ENCODE data around the gene CCDC106. TPM values are rescaled to one million over a fixed set of nuclear protein-coding genes. Genes with fewer than 3 reads are reported as not detected.

CCDC106 gene
- total RNA-seq, 4 donors from 2014 or later = 3.7 to 15.1 (median 8.4) TPM

DNA sequence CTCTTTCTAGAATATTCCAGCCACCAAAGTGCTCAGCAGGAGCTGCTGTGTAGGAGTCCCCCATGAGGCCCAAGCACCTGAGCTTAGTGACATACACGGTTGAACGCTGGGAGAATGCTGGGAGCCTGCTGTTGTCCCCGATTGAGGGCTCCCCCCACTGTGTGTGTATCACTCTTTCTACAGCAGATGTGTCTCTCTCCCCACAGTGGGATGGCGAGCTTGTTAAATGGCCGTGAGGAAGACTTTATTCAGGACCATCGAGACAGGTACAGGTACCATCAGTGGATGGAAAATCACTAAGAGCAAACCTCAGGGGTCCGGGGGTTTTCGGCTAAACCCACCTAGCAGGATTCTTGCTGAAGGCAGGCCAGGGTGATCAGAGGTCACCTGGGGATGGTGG, 49.7 kb downstream of the CCDC106 start:
- intact Hi-C loops (cut with DNase I; ENCODE audit: low total_unique reads) (no loop called here), in situ Hi-C loops (cut with MboI; ENCODE audit: low pct_ligation_motif_present in 1 of 4, low pct_unique_long_range_greater_than_20kb in 1 of 4, low sequenced_read_pairs in 3 of 4) (no loop called here)
- H3K9me3 ChIP-seq = no peaks in the 10 kb centered on the region
- no peak for TF ChIP-seq POLR2A (IDR thresholded peaks at IDR 0.05)
- no peak for TF ChIP-seq EP300 (IDR thresholded peaks at IDR 0.05; ENCODE audit: low read depth)
- TF ChIP-seq, protein P1, sequence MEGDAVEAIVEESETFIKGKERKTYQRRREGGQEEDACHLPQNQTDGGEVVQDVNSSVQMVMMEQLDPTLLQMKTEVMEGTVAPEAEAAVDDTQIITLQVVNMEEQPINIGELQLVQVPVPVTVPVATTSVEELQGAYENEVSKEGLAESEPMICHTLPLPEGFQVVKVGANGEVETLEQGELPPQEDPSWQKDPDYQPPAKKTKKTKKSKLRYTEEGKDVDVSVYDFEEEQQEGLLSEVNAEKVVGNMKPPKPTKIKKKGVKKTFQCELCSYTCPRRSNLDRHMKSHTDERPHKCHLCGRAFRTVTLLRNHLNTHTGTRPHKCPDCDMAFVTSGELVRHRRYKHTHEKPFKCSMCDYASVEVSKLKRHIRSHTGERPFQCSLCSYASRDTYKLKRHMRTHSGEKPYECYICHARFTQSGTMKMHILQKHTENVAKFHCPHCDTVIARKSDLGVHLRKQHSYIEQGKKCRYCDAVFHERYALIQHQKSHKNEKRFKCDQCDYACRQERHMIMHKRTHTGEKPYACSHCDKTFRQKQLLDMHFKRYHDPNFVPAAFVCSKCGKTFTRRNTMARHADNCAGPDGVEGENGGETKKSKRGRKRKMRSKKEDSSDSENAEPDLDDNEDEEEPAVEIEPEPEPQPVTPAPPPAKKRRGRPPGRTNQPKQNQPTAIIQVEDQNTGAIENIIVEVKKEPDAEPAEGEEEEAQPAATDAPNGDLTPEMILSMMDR (IDR thresholded peaks at IDR 0.05) = no peak
- TF ChIP-seq POLR2AphosphoS5 (IDR thresholded peaks at IDR 0.05) = no peak
- H3K27me3 ChIP-seq = no peaks in the 10 kb centered on the region
- H3K4me3 ChIP-seq = no peak overlapping the region
- DNase-seq = no peak
- H3K4me1 ChIP-seq = peaks cover 0 to 12% (median 5%) of the 10 kb centered on the region in 4 donors
- H3K36me3 ChIP-seq = peaks cover 0 to 21% (median 5%) of the 10 kb centered on the region in 4 donors
- 88% methylated on average over 8 of the region's 8 CpGs; no CpG with 5 or more reads in 1 of the 2 donors for WGBS, 2 donors (ENCODE audit: low coverage in 1 of 2)
- no peak overlapping the region for H3K27ac ChIP-seq

DNA sequence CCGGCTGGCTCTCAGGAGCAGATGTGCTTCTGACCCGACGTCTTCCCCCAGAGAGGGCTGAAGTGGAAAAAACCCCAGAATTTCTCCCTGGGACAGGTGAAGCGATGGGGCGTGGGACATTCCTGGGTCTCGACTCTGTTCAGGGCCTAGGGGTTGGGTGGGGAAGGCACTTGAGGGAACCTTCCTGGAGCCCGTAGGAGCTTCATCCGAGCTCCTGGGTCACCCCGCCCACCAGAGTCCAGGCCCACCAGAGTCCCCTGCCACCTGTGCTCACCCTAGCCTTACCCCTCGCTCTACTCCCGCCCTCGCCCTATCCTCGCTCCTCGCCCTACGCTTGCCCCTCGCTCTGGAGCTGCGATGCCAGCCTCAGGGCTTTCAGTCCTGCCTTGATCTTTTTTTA, 50.2 kb downstream of the CCDC106 start:
- in situ Hi-C loops (cut with MboI; ENCODE audit: low pct_ligation_motif_present in 1 of 4, low pct_unique_long_range_greater_than_20kb in 1 of 4, low sequenced_read_pairs in 3 of 4) = no loop called here
- intact Hi-C loops (cut with DNase I; ENCODE audit: low total_unique reads) = no loop called here
- Histone ChIP-seq H3K4me3 (no peak overlapping the region), H3K36me3 (peaks cover 0 to 16% (median 5%) of the 10 kb centered on the region in 4 donors), H3K4me1 (peaks cover 0 to 14% (median 5%) of the 10 kb centered on the region in 4 donors), H3K9me3 (no peaks in the 10 kb centered on the region), H3K27me3 (no peaks in the 10 kb centered on the region), H3K27ac (no peak overlapping the region)
- 90 to 93% methylated on average over 9 to 17 of the region's 17 CpGs for WGBS, 2 donors (ENCODE audit: low coverage in 1 of 2)
- no peak for TF ChIP-seq POLR2AphosphoS5 (IDR thresholded peaks at IDR 0.05)
- no peak for TF ChIP-seq EP300 (IDR thresholded peaks at IDR 0.05; ENCODE audit: low read depth)
- no peak for TF ChIP-seq POLR2A (IDR thresholded peaks at IDR 0.05)
- TF ChIP-seq, protein P1 (IDR thresholded peaks at IDR 0.05) = no peak
- no peak for DNase-seq

DNA sequence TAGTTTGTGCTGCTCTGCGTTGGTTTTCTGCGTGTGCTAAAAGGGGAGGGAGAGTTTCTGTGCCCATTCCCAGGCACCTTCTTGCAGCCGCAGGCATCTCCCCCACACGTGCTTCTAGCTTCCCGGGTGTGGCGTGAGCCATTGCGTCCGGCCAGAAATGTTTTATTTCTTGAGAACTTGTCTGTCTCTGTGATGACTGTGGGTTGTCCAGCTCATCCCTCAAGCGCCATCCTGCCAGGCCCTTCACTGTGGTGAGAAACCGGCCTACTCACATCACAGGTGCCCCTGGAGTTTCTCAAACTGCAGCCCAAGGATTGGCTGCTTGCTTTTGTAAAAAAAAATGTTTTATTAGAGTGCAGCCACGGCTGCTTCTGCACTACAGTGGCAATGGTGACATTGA, 51.2 kb downstream of the CCDC106 start:
- Histone ChIP-seq H3K36me3 (peaks cover 0 to 11% (median 5%) of the 10 kb centered on the region in 4 donors), H3K9me3 (no peaks in the 10 kb centered on the region), H3K27me3 (no peaks in the 10 kb centered on the region), H3K4me3 (no peak overlapping the region), H3K27ac (no peak overlapping the region), H3K4me1 (peaks cover 0 to 22% (median 5%) of the 10 kb centered on the region in 4 donors)
- in situ Hi-C loops (cut with MboI; ENCODE audit: low pct_ligation_motif_present in 1 of 4, low pct_unique_long_range_greater_than_20kb in 1 of 4, low sequenced_read_pairs in 3 of 4) = no loop called here
- intact Hi-C loops (cut with DNase I; ENCODE audit: low total_unique reads) = no loop called here
- WGBS, 2 donors (ENCODE audit: low coverage in 1 of 2) = 87% methylated on average over 6 to 11 of the region's 11 CpGs
- TF ChIP-seq POLR2AphosphoS5 (IDR thresholded peaks at IDR 0.05) (no peak), EP300 (IDR thresholded peaks at IDR 0.05; ENCODE audit: low read depth) (no peak), POLR2A (IDR thresholded peaks at IDR 0.05) (no peak)
- TF ChIP-seq, protein P1 (IDR thresholded peaks at IDR 0.05) = no peak
- DNase-seq = no peak

DNA sequence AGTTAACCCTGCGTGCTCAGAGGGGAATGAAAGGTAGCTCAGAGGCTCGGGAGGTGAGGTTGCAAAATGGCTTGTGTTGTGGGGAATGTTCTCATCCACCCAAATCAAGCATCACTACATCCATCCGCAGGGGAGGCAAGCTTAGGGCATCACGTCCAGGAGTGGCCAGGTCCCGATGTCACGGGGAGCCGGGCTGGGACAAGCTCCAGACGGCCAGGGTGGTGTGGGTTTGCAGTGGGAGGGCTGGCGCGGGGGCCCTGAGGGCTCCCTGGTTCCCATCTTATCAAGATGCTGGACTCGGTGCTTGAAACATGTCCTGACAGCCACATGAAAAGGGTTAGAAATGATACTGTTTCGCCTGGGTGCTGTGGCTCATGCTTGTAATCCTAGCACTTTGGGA, 52.8 kb downstream of the CCDC106 start:
- intact Hi-C loops (cut with DNase I; ENCODE audit: low total_unique reads) = no loop called here

More for the DNA sequence above, 52.8 kb downstream of the CCDC106 start:
- in situ Hi-C loops (cut with MboI; ENCODE audit: low pct_ligation_motif_present in 1 of 4, low pct_unique_long_range_greater_than_20kb in 1 of 4, low sequenced_read_pairs in 3 of 4) = no loop called here
- Histone ChIP-seq H3K9me3 (no peaks in the 10 kb centered on the region), H3K36me3 (peaks cover 0 to 17% (median under 1%) of the 10 kb centered on the region in 4 donors), H3K4me1 (peaks cover 0 to 22% (median 5%) of the 10 kb centered on the region in 4 donors), H3K27me3 (no peaks in the 10 kb centered on the region), H3K4me3 (no peak overlapping the region), H3K27ac (no peak overlapping the region)
- no peak for DNase-seq
- TF ChIP-seq POLR2AphosphoS5 (IDR thresholded peaks at IDR 0.05) = no peak
- no peak for TF ChIP-seq POLR2A (IDR thresholded peaks at IDR 0.05)
- TF ChIP-seq, protein P1 (IDR thresholded peaks at IDR 0.05) = no peak
- TF ChIP-seq EP300 (IDR thresholded peaks at IDR 0.05; ENCODE audit: low read depth) = no peak
- 94 to 100% methylated on average over 3 to 12 of the region's 12 CpGs for WGBS, 2 donors (ENCODE audit: low coverage in 1 of 2)

Data from transverse colon (tissue), 4 donors.